Measurements from ENCODE around the gene TMPRSS4. TPM values are rescaled to one million over a fixed set of nuclear protein-coding genes. Genes with fewer than 3 reads are reported as not detected.

Gene TMPRSS4
- total RNA-seq, 6 experiments from 2014 or later = 0.35 to 0.51 TPM; not detected in 4

DNA sequence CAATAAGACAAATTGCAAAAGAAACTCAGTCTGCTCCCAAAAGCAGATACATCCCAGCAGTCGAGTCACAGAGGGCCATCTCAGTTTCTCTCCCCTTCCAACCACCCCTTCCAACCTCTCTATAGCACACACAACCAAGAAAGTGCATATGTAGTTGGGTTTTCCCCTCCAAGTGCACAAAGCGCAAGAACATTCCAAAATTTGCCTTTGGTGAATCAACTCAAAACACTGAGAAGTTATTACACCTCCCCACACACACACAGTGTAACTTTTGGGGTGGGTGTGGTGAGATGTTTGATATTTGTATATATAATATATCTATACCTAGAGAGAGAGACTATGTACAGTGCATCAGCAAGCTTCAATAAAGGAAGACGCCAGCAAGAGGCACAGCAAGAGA is 86.0 kb downstream of the TMPRSS4 start:
- Histone ChIP-seq H3K4me1 (no peaks in the 10 kb centered on the region), H3K27ac (no peak overlapping the region), H3K27me3 (no peaks in the 10 kb centered on the region), H3K4me3 (no peak overlapping the region), H3K36me3 (no peaks in the 10 kb centered on the region), H3K9me3 (no peaks in the 10 kb centered on the region)
- intact Hi-C loops (cut with DNase I) = no loop called here
- TF ChIP-seq POLR2A (IDR thresholded peaks at IDR 0.05) = no peak
- TF ChIP-seq, protein P1, sequence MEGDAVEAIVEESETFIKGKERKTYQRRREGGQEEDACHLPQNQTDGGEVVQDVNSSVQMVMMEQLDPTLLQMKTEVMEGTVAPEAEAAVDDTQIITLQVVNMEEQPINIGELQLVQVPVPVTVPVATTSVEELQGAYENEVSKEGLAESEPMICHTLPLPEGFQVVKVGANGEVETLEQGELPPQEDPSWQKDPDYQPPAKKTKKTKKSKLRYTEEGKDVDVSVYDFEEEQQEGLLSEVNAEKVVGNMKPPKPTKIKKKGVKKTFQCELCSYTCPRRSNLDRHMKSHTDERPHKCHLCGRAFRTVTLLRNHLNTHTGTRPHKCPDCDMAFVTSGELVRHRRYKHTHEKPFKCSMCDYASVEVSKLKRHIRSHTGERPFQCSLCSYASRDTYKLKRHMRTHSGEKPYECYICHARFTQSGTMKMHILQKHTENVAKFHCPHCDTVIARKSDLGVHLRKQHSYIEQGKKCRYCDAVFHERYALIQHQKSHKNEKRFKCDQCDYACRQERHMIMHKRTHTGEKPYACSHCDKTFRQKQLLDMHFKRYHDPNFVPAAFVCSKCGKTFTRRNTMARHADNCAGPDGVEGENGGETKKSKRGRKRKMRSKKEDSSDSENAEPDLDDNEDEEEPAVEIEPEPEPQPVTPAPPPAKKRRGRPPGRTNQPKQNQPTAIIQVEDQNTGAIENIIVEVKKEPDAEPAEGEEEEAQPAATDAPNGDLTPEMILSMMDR (IDR thresholded peaks at IDR 0.05) = no peak
- 57% methylated on average over 3 of the region's 3 CpGs for WGBS (ENCODE audit: insufficient coverage, low coverage, low lambda C conversion rate, missing lambda C conversion rate)
- no peak for DNase-seq
- ATAC-seq = no peak

DNA sequence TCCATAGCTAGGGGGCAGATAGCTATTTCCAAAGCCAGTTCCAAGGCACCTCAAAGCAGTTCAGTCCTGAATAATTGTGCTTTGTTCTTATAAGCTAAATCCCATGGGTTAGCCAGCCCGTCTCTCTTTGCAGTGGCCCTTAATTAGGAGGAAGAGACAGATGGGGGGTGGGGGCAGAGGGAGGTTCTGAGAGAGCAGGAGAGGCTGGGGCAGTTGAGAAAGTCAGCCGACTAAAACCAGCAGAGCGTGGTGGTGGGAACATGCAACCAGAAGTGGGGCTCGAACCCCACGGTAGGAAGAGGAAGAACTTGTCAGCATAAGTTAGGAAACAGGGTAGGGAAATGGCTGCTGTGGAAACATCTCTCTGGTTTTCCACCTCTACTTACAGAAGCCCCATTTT is 86.6 kb downstream of the TMPRSS4 start:
- Histone ChIP-seq H3K4me1 (no peaks in the 10 kb centered on the region), H3K27me3 (no peaks in the 10 kb centered on the region), H3K27ac (no peak overlapping the region), H3K9me3 (no peaks in the 10 kb centered on the region), H3K4me3 (no peak overlapping the region), H3K36me3 (no peaks in the 10 kb centered on the region)
- TF ChIP-seq, protein P1 (IDR thresholded peaks at IDR 0.05) = no peak
- TF ChIP-seq POLR2A (IDR thresholded peaks at IDR 0.05) = no peak
- ATAC-seq (no peak), DNase-seq (no peak)
- 47% methylated on average over 5 of the region's 5 CpGs for WGBS (ENCODE audit: insufficient coverage, low coverage, low lambda C conversion rate, missing lambda C conversion rate)
- intact Hi-C loops (cut with DNase I) = no loop called here

DNA sequence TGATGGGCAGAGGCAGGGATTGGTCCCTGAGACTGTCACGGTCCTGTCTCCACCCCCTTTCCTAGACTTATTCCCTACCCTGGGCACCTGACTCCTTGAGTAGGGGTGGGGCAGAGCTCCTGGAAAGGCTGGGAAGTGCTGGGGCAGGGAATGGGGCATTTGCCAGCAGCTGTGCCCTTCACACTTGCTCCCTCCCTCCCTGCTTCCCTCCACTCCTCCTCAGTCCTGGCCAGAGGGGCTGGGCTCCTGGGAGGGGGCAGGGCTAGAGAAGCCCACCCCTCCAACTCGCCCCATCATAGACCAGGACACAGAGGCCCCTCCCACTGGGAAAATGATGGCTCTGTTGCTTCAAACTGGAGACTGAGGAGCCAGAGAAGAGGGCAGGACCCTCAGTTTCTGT is 88.0 kb downstream of the TMPRSS4 start:
- H3K36me3 ChIP-seq = no peaks in the 10 kb centered on the region
- no peaks in the 10 kb centered on the region for H3K27me3 ChIP-seq
- intact Hi-C loops (cut with DNase I) = no loop called here
- TF ChIP-seq POLR2A (IDR thresholded peaks at IDR 0.05) = no peak
- TF ChIP-seq, protein P1 (IDR thresholded peaks at IDR 0.05) = no peak
- DNase-seq = peak in 1 of 3 donors; percentile 26
- no peak overlapping the region for H3K4me3 ChIP-seq
- H3K9me3 ChIP-seq = no peaks in the 10 kb centered on the region
- WGBS (ENCODE audit: insufficient coverage, low coverage, low lambda C conversion rate, missing lambda C conversion rate) = 20% methylated on average over 1 of the region's 2 CpGs
- H3K27ac ChIP-seq = no peak overlapping the region
- no peaks in the 10 kb centered on the region for H3K4me1 ChIP-seq
- ATAC-seq = no peak

DNA sequence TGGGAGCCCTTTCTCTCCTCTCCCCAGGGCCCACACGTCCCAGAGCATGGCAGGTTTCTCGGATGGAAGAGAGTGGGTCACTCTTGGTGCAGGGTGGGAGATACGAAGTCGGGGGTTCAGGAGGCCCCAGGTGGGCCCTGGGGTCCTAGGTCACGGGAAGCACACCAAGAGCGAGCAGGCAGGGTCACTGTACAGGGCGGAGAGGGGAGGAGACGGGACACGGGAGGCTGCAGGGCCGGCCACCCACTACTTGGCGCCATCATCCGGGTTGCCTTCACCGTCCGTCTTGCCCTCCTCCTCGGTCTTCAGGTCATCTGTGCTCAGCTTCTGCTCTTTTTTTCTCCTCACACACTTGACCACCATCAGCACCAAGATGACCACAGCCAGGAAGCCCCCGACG is 89.8 kb downstream of the TMPRSS4 start:
- WGBS (ENCODE audit: insufficient coverage, low coverage, low lambda C conversion rate, missing lambda C conversion rate) = 80% methylated on average over 7 of the region's 17 CpGs
- intact Hi-C loops (cut with DNase I) = no loop called here
- TF ChIP-seq, protein P1 (IDR thresholded peaks at IDR 0.05) = no peak
- no peak for TF ChIP-seq POLR2A (IDR thresholded peaks at IDR 0.05)

DNA sequence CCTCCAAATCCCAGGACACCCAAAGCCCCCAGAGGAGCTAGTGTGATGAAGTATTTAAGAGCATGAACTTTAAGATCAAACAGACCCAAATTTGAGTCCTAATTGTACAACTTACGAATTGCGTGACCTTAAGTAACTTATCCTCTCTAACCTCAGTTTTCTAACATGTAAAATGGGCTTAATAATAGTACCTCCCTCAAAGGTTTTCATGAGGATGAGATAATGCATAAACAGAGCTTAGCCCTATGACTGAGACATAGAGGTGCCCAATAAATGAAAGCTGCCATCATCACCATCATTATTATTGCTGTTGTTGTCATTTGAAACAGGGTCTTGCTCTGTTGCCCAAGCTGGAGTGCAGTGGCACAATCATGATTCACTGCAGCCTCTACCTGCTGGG is 90.4 kb downstream of the TMPRSS4 start:
- ATAC-seq (no peak), DNase-seq (no peak)
- TF ChIP-seq POLR2A (IDR thresholded peaks at IDR 0.05) = no peak
- TF ChIP-seq, protein P1 (IDR thresholded peaks at IDR 0.05) = no peak
- 72% methylated on average over 2 of the region's 2 CpGs for WGBS (ENCODE audit: insufficient coverage, low coverage, low lambda C conversion rate, missing lambda C conversion rate)
- no peaks in the 10 kb centered on the region for H3K36me3 ChIP-seq
- H3K4me3 ChIP-seq = no peak overlapping the region
- no peak overlapping the region for H3K27ac ChIP-seq
- H3K4me1 ChIP-seq = peaks cover 0 to 5% (median 0%) of the 10 kb centered on the region in 4 donors
- H3K27me3 ChIP-seq = no peaks in the 10 kb centered on the region
- no peaks in the 10 kb centered on the region for H3K9me3 ChIP-seq
- intact Hi-C loops (cut with DNase I) = no loop called here

More for the DNA sequence above, 89.8 kb downstream of the TMPRSS4 start:
- DNase-seq = peak in 1 of 3 donors; percentile 31
- H3K4me3 ChIP-seq = no peak overlapping the region
- H3K36me3 ChIP-seq = no peaks in the 10 kb centered on the region
- no peak for ATAC-seq
- peaks cover 0 to 3% (median 0%) of the 10 kb centered on the region in 4 donors for H3K4me1 ChIP-seq
- no peak overlapping the region for H3K27ac ChIP-seq
- H3K27me3 ChIP-seq = no peaks in the 10 kb centered on the region
- H3K9me3 ChIP-seq = no peaks in the 10 kb centered on the region

Measured in right lobe of liver (tissue), 6 donors.